SK-N-SH treated with all-trans-retinoic acid at 6 μM for 48 hours (cell line): Measurements from ENCODE around the gene CBFA2T3.

ENCODE experiments used
- ATAC-seq: fragments of 200-7000 bp; cut with Tn5 transposase; 3 replicates; pipeline ENCODE4 v1.9.1; 2020; ENCODE audit warnings: mild to moderate bottlenecking, moderate library complexity
- ARNTL ChIP-seq: fragments of 450-650 bp; formaldehyde crosslinking; IDR thresholded peaks from 2 replicates; pipeline ENCODE4 v1.5.0; 2020; ENCODE audit warnings: low read depth, mild to moderate bottlenecking, moderate library complexity, borderline replicate concordance
- BACH2 ChIP-seq: fragments of 250-450 bp; sonication (Bioruptor Pico); IDR thresholded peaks from 2 replicates; pipeline ENCODE4 v1.9.0; 2021; ENCODE audit warnings: mild to moderate bottlenecking, borderline replicate concordance
- CSDC2 ChIP-seq: fragments of 250-450 bp; sonication (Bioruptor Pico); IDR thresholded peaks from 2 replicates; pipeline ENCODE4 v1.5.0; 2020; ENCODE audit warnings: mild to moderate bottlenecking, moderate library complexity
- ESRRG ChIP-seq: fragments of 250-450 bp; sonication (Bioruptor Pico); IDR thresholded peaks from 2 replicates; pipeline ENCODE4 v1.6.1; 2021; ENCODE audit warnings: mild to moderate bottlenecking
- ISL1 ChIP-seq: fragments of 250-450 bp; sonication (Bioruptor Pico); IDR thresholded peaks from 2 replicates; pipeline ENCODE4 v2.1.2; 2022; ENCODE audit warnings: mild to moderate bottlenecking, moderate library complexity
- OSR1 ChIP-seq: fragments of 250-450 bp; sonication (Bioruptor Pico); IDR thresholded peaks from 2 replicates; pipeline ENCODE4 v1.8.0; 2022; ENCODE audit warnings: moderate library complexity, mild to moderate bottlenecking, inconsistent platforms
- PPARA ChIP-seq: fragments of 250-450 bp; sonication (Bioruptor Pico); IDR thresholded peaks from 2 replicates; pipeline ENCODE4 v1.5.0; 2020; ENCODE audit warnings: mild to moderate bottlenecking, borderline replicate concordance
- RARB ChIP-seq: fragments of 250-450 bp; sonication (Bioruptor Pico); IDR thresholded peaks from 2 replicates; pipeline ENCODE4 v1.8.0; 2021; ENCODE audit warnings: mild to moderate bottlenecking, moderate library complexity
- SNAI2 ChIP-seq: fragments of 250-450 bp; sonication (Bioruptor Pico); IDR thresholded peaks from 2 replicates; pipeline ENCODE4 v1.5.0; 2020; ENCODE audit warnings: mild to moderate bottlenecking, moderate library complexity
- TCF4 ChIP-seq: fragments of 250-450 bp; sonication (Bioruptor Pico); IDR thresholded peaks from 2 replicates; pipeline ENCODE4 v1.8.0; 2021; ENCODE audit warnings: mild to moderate bottlenecking, moderate library complexity, borderline replicate concordance
- TOX ChIP-seq: fragments of 250-450 bp; sonication (Bioruptor Pico); IDR thresholded peaks from 2 replicates; pipeline ENCODE4 v1.8.0; 2021; ENCODE audit warnings: mild to moderate bottlenecking, moderate library complexity, borderline replicate concordance
- ZC3H10 ChIP-seq: fragments of 250-450 bp; sonication (Bioruptor Pico); IDR thresholded peaks from 2 replicates; pipeline ENCODE4 v1.5.1; 2021; ENCODE audit warnings: mild to moderate bottlenecking, moderate library complexity
- ZFP3 ChIP-seq: fragments of 250-450 bp; sonication (Bioruptor Pico); IDR thresholded peaks from 2 replicates; pipeline ENCODE4 v1.5.0; 2020; ENCODE audit warnings: mild to moderate bottlenecking, moderate library complexity
- ZFP30 ChIP-seq: fragments of 450-650 bp; formaldehyde crosslinking; IDR thresholded peaks from 2 replicates; pipeline ENCODE4 v1.5.0; 2022; ENCODE audit warnings: mild to moderate bottlenecking, moderate library complexity
- ZNF565 ChIP-seq: fragments of 450-650 bp; formaldehyde crosslinking; conservative IDR thresholded peaks from 2 replicates; pipeline ENCODE4 v1.5.0; 2020; ENCODE audit warnings: low read depth, mild to moderate bottlenecking, moderate library complexity
- ZNF70 ChIP-seq: fragments of 450-650 bp; formaldehyde crosslinking; IDR thresholded peaks from 2 replicates; pipeline ENCODE4 v1.5.0; 2020; ENCODE audit warnings: mild to moderate bottlenecking, moderate library complexity
- ZNF8 ChIP-seq: fragments of 450-650 bp; formaldehyde crosslinking; IDR thresholded peaks from 2 replicates; pipeline ENCODE4 v1.5.0; 2020; ENCODE audit warnings: mild to moderate bottlenecking, moderate library complexity
- TF ChIP-seq, protein P1 (sequence below): fragments of 250-450 bp; sonication (Bioruptor Pico); IDR thresholded peaks from 2 replicates; pipeline ENCODE4 v1.8.0; 2021; ENCODE audit warnings: low read depth, mild to moderate bottlenecking, moderate library complexity, borderline replicate concordance
- TF ChIP-seq, protein P2 (sequence below): fragments of 250-450 bp; sonication (Bioruptor Pico); IDR thresholded peaks from 2 replicates; pipeline ENCODE4 v1.5.1; 2021; ENCODE audit warnings: mild to moderate bottlenecking, moderate library complexity
- TF ChIP-seq, protein P3 (sequence below): fragments of 250-450 bp; sonication (Bioruptor Pico); IDR thresholded peaks from 2 replicates; pipeline ENCODE4 v1.5.0; 2020; ENCODE audit warnings: mild to moderate bottlenecking, moderate library complexity
- TF ChIP-seq, protein P4 (sequence below): fragments of 250-450 bp; sonication (Bioruptor Pico); IDR thresholded peaks from 2 replicates; pipeline ENCODE4 v1.5.1; 2020; ENCODE audit warnings: low read depth, mild to moderate bottlenecking, moderate library complexity
- TF ChIP-seq, protein P5 (sequence below): fragments of 250-450 bp; sonication (Bioruptor Pico); IDR thresholded peaks from 2 replicates; pipeline ENCODE4 v1.8.0; 2020; ENCODE audit warnings: mild to moderate bottlenecking, moderate library complexity, borderline replicate concordance

Gene CBFA2T3

DNA sequence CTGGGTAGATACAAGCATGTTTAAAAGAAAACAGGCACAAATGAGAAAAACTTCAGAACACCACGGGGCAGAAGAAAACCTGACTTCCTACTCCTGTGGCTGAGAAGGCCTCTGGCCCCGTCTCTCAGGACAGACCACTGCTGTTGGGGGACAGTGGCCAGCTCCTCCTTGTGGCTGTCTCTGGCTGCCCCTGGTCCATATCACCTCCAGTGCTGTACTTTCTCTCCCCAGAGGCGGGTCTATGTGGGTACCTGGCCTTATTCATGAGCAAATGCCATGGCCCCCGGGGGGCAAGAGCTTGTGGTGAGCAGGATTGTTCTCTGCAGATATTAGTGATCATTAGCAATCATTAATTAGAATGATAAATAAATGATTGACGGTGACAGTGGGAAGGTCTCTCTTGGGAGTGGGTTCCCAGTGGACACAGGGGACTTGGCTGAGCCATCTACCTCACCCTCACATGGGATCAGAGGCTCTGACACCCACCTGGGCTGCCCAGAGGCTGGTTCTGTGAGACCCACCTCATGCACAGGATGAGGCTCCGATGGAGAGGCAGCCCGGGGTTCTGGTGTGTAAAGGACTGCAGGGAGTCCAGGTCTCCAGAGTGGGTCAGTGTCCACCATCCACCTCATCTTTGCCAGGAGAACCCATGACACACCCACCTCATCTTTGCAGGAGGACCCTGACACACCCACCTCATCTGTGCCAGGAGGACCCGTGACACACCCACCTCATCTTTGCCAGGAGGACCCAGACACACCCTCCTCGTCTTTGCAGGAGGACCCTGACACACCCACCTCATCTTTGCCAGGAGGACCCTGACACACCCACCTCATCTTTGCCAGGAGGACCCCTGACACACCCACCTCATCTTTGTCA lies 30.6 kb upstream of the CBFA2T3 start:
- TF ChIP-seq, protein P1, sequence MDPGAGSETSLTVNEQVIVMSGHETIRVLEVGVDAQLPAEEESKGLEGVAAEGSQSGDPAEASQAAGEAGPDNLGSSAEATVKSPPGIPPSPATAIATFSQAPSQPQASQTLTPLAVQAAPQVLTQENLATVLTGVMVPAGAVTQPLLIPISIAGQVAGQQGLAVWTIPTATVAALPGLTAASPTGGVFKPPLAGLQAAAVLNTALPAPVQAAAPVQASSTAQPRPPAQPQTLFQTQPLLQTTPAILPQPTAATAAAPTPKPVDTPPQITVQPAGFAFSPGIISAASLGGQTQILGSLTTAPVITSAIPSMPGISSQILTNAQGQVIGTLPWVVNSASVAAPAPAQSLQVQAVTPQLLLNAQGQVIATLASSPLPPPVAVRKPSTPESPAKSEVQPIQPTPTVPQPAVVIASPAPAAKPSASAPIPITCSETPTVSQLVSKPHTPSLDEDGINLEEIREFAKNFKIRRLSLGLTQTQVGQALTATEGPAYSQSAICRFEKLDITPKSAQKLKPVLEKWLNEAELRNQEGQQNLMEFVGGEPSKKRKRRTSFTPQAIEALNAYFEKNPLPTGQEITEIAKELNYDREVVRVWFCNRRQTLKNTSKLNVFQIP (CRISPR knock-in tag), result no peak
- no peak for TF ChIP-seq ZNF565 (CRISPR knock-in tag)
- no peak for TF ChIP-seq CSDC2 (CRISPR knock-in tag)
- TF ChIP-seq TCF4, result no peak
- TF ChIP-seq, protein P2, sequence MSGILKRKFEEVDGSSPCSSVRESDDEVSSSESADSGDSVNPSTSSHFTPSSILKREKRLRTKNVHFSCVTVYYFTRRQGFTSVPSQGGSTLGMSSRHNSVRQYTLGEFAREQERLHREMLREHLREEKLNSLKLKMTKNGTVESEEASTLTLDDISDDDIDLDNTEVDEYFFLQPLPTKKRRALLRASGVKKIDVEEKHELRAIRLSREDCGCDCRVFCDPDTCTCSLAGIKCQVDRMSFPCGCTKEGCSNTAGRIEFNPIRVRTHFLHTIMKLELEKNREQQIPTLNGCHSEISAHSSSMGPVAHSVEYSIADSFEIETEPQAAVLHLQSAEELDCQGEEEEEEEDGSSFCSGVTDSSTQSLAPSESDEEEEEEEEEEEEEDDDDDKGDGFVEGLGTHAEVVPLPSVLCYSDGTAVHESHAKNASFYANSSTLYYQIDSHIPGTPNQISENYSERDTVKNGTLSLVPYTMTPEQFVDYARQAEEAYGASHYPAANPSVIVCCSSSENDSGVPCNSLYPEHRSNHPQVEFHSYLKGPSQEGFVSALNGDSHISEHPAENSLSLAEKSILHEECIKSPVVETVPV (CRISPR knock-in tag), result no peak
- TF ChIP-seq, protein P3, sequence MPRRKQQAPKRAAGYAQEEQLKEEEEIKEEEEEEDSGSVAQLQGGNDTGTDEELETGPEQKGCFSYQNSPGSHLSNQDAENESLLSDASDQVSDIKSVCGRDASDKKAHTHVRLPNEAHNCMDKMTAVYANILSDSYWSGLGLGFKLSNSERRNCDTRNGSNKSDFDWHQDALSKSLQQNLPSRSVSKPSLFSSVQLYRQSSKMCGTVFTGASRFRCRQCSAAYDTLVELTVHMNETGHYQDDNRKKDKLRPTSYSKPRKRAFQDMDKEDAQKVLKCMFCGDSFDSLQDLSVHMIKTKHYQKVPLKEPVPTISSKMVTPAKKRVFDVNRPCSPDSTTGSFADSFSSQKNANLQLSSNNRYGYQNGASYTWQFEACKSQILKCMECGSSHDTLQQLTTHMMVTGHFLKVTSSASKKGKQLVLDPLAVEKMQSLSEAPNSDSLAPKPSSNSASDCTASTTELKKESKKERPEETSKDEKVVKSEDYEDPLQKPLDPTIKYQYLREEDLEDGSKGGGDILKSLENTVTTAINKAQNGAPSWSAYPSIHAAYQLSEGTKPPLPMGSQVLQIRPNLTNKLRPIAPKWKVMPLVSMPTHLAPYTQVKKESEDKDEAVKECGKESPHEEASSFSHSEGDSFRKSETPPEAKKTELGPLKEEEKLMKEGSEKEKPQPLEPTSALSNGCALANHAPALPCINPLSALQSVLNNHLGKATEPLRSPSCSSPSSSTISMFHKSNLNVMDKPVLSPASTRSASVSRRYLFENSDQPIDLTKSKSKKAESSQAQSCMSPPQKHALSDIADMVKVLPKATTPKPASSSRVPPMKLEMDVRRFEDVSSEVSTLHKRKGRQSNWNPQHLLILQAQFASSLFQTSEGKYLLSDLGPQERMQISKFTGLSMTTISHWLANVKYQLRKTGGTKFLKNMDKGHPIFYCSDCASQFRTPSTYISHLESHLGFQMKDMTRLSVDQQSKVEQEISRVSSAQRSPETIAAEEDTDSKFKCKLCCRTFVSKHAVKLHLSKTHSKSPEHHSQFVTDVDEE (CRISPR knock-in tag), result no peak
- TF ChIP-seq ZNF8 (CRISPR knock-in tag), result no peak
- TF ChIP-seq RARB (CRISPR knock-in tag), result no peak
- TF ChIP-seq BACH2, result no peak
- no peak for TF ChIP-seq TOX (CRISPR knock-in tag)
- TF ChIP-seq ISL1 (CRISPR knock-in tag), result no peak
- TF ChIP-seq PPARA (CRISPR knock-in tag), result no peak
- TF ChIP-seq ZFP3 (CRISPR knock-in tag), result no peak
- no peak for TF ChIP-seq ESRRG (CRISPR knock-in tag)
- no peak for ATAC-seq

DNA sequence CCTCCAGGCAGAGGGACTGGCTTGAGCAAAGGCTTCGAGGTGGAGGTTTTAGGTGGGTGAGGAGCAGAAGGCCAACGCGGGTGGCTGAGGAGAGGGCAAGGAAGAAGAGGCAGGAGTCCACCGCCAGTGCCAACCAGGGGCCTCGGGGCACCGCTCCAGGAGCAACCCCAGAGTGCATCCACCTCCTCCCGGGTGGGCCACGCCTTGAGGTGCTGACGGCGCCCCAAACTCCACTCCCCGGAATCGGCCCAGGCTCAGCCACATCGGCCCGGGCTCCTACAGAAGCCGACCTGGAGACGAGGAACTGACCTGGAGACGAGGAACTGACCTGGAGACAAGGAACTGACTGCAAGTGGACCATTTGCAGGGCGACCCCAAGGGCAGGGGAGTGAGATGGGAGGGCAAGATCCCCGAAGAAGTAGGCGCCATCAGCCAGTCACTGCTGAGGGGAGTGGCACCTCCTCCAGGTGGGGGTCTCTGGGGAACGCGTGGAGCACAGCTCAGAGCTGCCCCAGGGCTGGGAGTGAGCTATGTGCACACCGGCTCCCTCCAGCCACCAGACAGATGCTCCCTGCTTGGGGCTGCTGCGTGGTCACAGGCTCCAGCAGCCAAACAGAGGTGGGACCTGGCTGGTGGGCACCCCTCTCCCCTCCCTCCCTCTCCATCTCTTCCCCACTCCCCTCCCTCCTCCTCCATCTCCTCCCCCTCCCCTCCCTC lies 29.2 kb upstream of the CBFA2T3 start:
- TF ChIP-seq ZFP30 (CRISPR knock-in tag) (no peak), ARNTL (CRISPR knock-in tag) (no peak), ISL1 (CRISPR knock-in tag) (no peak), ZNF565 (CRISPR knock-in tag) (no peak), SNAI2 (CRISPR knock-in tag) (no peak), ZFP3 (CRISPR knock-in tag) (no peak), ZC3H10 (no peak), ZNF70 (CRISPR knock-in tag) (no peak), ESRRG (CRISPR knock-in tag) (no peak), PPARA (CRISPR knock-in tag) (no peak), ZNF8 (CRISPR knock-in tag) (no peak), TOX (CRISPR knock-in tag) (no peak), OSR1 (no peak), BACH2 (no peak), CSDC2 (CRISPR knock-in tag) (no peak), RARB (CRISPR knock-in tag) (no peak)
- TF ChIP-seq, protein P4, sequence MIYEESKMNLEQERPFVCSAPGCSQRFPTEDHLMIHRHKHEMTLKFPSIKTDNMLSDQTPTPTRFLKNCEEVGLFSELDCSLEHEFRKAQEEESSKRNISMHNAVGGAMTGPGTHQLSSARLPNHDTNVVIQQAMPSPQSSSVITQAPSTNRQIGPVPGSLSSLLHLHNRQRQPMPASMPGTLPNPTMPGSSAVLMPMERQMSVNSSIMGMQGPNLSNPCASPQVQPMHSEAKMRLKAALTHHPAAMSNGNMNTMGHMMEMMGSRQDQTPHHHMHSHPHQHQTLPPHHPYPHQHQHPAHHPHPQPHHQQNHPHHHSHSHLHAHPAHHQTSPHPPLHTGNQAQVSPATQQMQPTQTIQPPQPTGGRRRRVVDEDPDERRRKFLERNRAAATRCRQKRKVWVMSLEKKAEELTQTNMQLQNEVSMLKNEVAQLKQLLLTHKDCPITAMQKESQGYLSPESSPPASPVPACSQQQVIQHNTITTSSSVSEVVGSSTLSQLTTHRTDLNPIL (CRISPR knock-in tag), result no peak
- TF ChIP-seq, protein P1 (CRISPR knock-in tag), result no peak
- TF ChIP-seq, protein P5, sequence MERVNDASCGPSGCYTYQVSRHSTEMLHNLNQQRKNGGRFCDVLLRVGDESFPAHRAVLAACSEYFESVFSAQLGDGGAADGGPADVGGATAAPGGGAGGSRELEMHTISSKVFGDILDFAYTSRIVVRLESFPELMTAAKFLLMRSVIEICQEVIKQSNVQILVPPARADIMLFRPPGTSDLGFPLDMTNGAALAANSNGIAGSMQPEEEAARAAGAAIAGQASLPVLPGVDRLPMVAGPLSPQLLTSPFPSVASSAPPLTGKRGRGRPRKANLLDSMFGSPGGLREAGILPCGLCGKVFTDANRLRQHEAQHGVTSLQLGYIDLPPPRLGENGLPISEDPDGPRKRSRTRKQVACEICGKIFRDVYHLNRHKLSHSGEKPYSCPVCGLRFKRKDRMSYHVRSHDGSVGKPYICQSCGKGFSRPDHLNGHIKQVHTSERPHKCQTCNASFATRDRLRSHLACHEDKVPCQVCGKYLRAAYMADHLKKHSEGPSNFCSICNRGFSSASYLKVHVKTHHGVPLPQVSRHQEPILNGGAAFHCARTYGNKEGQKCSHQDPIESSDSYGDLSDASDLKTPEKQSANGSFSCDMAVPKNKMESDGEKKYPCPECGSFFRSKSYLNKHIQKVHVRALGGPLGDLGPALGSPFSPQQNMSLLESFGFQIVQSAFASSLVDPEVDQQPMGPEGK (CRISPR knock-in tag), result no peak
- TF ChIP-seq, protein P3 (CRISPR knock-in tag), result no peak
- ATAC-seq, result no peak; the same call in 2 of the 3 replicates
